AG09319 (cell line): Measurements from ENCODE around the gene MTA1.

ENCODE experiments used
- DNase-seq: peaks from one replicate; pipeline ENCODE4 v3.0.0-alpha.2; 2010; ENCODE audit warnings: low read depth; ENCODE audit errors: extremely low read depth
- CTCF ChIP-seq: IDR thresholded peaks from 2 replicates; pipeline ENCODE4 v1.5.1; 2011; ENCODE audit warnings: low read depth, mild to moderate bottlenecking, inconsistent platforms, low read length, moderate library complexity

Gene MTA1

GRCh38 chr14:105422695-105423487 is 3.3 kb downstream of the MTA1 start:
- TF ChIP-seq CTCF: no peak
- no peak for DNase-seq

GRCh38 chr14:105423488-105424195 is 4.0 kb downstream of the MTA1 start:
- no peak for DNase-seq
- TF ChIP-seq CTCF: no peak

- no peak for TF ChIP-seq CTCF
- DNase-seq: no peak
These were observed 5.2 kb downstream of the MTA1 start for GRCh38 chr14:105424861-105425260.

GRCh38 chr14:105425823-105426247 is 6.2 kb downstream of the MTA1 start:
- DNase-seq: no peak
- TF ChIP-seq CTCF: no peak

GRCh38 chr14:105426416-105427130 is 6.9 kb downstream of the MTA1 start:
- no peak for TF ChIP-seq CTCF
- DNase-seq: no peak

- DNase-seq: no peak
- no peak for TF ChIP-seq CTCF
These were observed 7.8 kb downstream of the MTA1 start for GRCh38 chr14:105427412-105427811.
